GM12878 (cell line): ENCODE measurements around the gene TAS1R2. TPM values are rescaled to one million over a fixed set of nuclear protein-coding genes. Genes with fewer than 3 reads are reported as not detected.

Source experiments
- ATAC-seq: fragments of 200-7000 bp; cut with Tn5 transposase; 3 replicates; pipeline ENCODE4 v1.9.1; 2020; ENCODE audit warnings: mild to moderate bottlenecking, moderate library complexity
- BruUV-seq: library from RNA; stranded (reverse); fragments of 400-500 nt; replicated peaks from 2 replicates; lab custom pipeline; 2021; lab: Mats Ljungman, UMichigan
- CTCF ChIA-PET: fragments of 300-600 bp; sonication (Branson Sonifier 250); formaldehyde crosslinking; extraction: SDS; loops from one replicate; lab custom pipeline; 2021; ENCODE audit warnings: inconsistent platforms; lab: Yijun Ruan, JAX
- POLR2A ChIA-PET: fragments of 350-600 bp; formaldehyde crosslinking; extraction: SDS; loops from one replicate; lab custom pipeline; 2021; ENCODE audit warnings: inconsistent platforms; lab: Charles Lee
- RAD21 ChIA-PET: fragments of 300-600 bp; sonication (Branson Sonifier 250); formaldehyde crosslinking; loops from one replicate; lab custom pipeline; 2023; ENCODE audit warnings: antibody characterized with exemption; ENCODE audit not compliant: unreplicated experiment; lab: Charles Lee
- SMC1A ChIA-PET: fragments of 300-600 bp; sonication (Branson Sonifier 250); formaldehyde crosslinking; loops from one replicate; lab custom pipeline; 2023; ENCODE audit not compliant: unreplicated experiment, uncharacterized antibody; lab: Charles Lee
- DNase-seq: peaks from one replicate; pipeline ENCODE4 v3.0.0-alpha.2; 2011; ENCODE audit warnings: low read depth, low spot score
- FAIRE-seq: peaks from 3 replicates; lab custom pipeline; 2011; peaks lifted over from hg19 to GRCh38; lab: Jason Lieb, UNC
- H2AFZ ChIP-seq: 2 replicates; pipeline ENCODE4 v1.6.0; 2011; ENCODE audit warnings: low read depth, low read length, control low read depth; ENCODE audit not compliant: control insufficient read depth
- H3K27ac ChIP-seq: 2 replicates; pipeline ENCODE4 v1.5.1; 2011; ENCODE audit warnings: control low read depth; ENCODE audit not compliant: control insufficient read depth, insufficient read depth
- H3K27me3 ChIP-seq, 2 experiments: replicated peaks in 1 of 2; 2 replicates each; pipeline versions ENCODE4 v1.6.0 to v1.6.1; 2011; ENCODE audit warnings: low read length in 1 of 2; ENCODE audit not compliant: control insufficient read depth in 2 of 2, insufficient read depth in 2 of 2
- H3K36me3 ChIP-seq, 2 experiments: 2 replicates each; pipeline ENCODE4 v1.5.1; 2011; ENCODE audit warnings: low read length in 1 of 2; ENCODE audit not compliant: control insufficient read depth in 2 of 2, insufficient read depth in 2 of 2
- H3K4me1 ChIP-seq: 2 replicates; pipeline ENCODE4 v1.6.1; 2011; ENCODE audit warnings: mild to moderate bottlenecking, low read length, moderate library complexity, mixed read lengths; ENCODE audit not compliant: control insufficient read depth, insufficient read depth
- H3K4me2 ChIP-seq: 2 replicates; pipeline ENCODE4 v1.6.0; 2011; ENCODE audit warnings: control low read depth; ENCODE audit not compliant: control insufficient read depth, insufficient read depth
- H3K4me3 ChIP-seq: fragments of 200-600 bp; sonication (generic); 2 replicates; pipeline ENCODE4 v1.5.1; 2016
- H3K79me2 ChIP-seq: 2 replicates; pipeline ENCODE4 v1.6.0; 2011; ENCODE audit warnings: low read length; ENCODE audit not compliant: control insufficient read depth, insufficient read depth
- H3K9ac ChIP-seq: 2 replicates; pipeline ENCODE4 v1.8.0; 2011; ENCODE audit warnings: low read length, control low read depth, mixed read lengths; ENCODE audit not compliant: control insufficient read depth, insufficient read depth
- H3K9me3 ChIP-seq: replicated peaks from 3 replicates; pipeline ENCODE4 v1.5.1; 2011; ENCODE audit warnings: mild to moderate bottlenecking, low read length; ENCODE audit not compliant: control insufficient read depth, insufficient read depth
- H4K20me1 ChIP-seq: 2 replicates; pipeline ENCODE4 v1.6.0; 2011; ENCODE audit not compliant: control insufficient read depth, insufficient read depth
- BCL11A ChIP-seq: IDR thresholded peaks from 2 replicates; pipeline ENCODE4 v1.6.1; 2011; ENCODE audit warnings: low read depth, low read length
- BCL3 ChIP-seq: IDR thresholded peaks from 2 replicates; pipeline ENCODE4 v1.6.1; 2011; ENCODE audit warnings: borderline replicate concordance, low read depth, mild to moderate bottlenecking, moderate library complexity, low read length; ENCODE audit not compliant: insufficient read depth, poor library complexity, severe bottlenecking
- CBX5 ChIP-seq: sonication (generic); IDR thresholded peaks from 2 replicates; pipeline ENCODE4 v1.6.1; 2016; ENCODE audit warnings: low read depth, moderate library complexity, mild to moderate bottlenecking, inconsistent platforms
- CEBPB ChIP-seq, 2 experiments: fragments of 150-350 bp in 1 of 2; IDR thresholded peaks; 2 replicates each; pipeline ENCODE4 v1.6.1; 2012 to 2014; ENCODE audit warnings: low read depth in 2 of 2, low read length in 2 of 2, borderline replicate concordance in 1 of 2, inconsistent platforms in 1 of 2
- HDAC2 ChIP-seq: fragments of 200-600 bp; sonication (generic); IDR thresholded peaks from 2 replicates; pipeline ENCODE4 v1.6.1; 2017
- HDGF ChIP-seq: fragments of 450-650 bp; IDR thresholded peaks from 2 replicates; pipeline ENCODE4 v1.6.1; 2016; ENCODE audit warnings: antibody characterized with exemption
- KAT2A ChIP-seq: conservative IDR thresholded peaks from 2 replicates; pipeline ENCODE4 v1.6.1; 2011; ENCODE audit warnings: low read depth, low read length; ENCODE audit not compliant: control insufficient read depth
- PAX8 ChIP-seq: fragments of 450-650 bp; IDR thresholded peaks from 2 replicates; pipeline ENCODE4 v1.6.1; 2017; ENCODE audit warnings: mild to moderate bottlenecking, moderate library complexity
- SUZ12 ChIP-seq: fragments of 200-600 bp; sonication (generic); IDR thresholded peaks from one replicate; pipeline ENCODE4 v1.6.1; 2018; ENCODE audit warnings: antibody characterized with exemption, mild to moderate bottlenecking; ENCODE audit not compliant: unreplicated experiment
- YBX1 ChIP-seq: fragments of 450-650 bp; IDR thresholded peaks from 2 replicates; pipeline ENCODE4 v1.6.1; 2016; ENCODE audit warnings: antibody characterized with exemption
- ZNF217 ChIP-seq: fragments of 450-650 bp; IDR thresholded peaks from 2 replicates; pipeline ENCODE4 v1.6.1; 2017; ENCODE audit warnings: antibody characterized with exemption, mild to moderate bottlenecking
- WGBS: methylation state at CpG from one replicate; pipeline ENCODE4 v1.1.6; 2016; ENCODE audit warnings: low lambda C conversion rate; ENCODE audit not compliant: insufficient replicate concordance, insufficient coverage; ENCODE audit errors: missing lambda C conversion rate; 5-methylcytosine and 5-hydroxymethylcytosine counted together
- in situ Hi-C: fragments of 300-500 bp; cut with MboI; formaldehyde crosslinking; loops from 9 replicates; pipeline ENCODE4 v1.14.3; 2018; ENCODE audit warnings: mixed read lengths
- intact Hi-C: fragments of 100-400 bp; cut with micrococcal nuclease; formaldehyde crosslinking; loops from one replicate; pipeline ENCODE4 v1.14.2; 2022; ENCODE audit not compliant: unreplicated experiment
- polyA plus RNA-seq, 11 experiments: library from polyadenylated mRNA; depleted of rRNA in 4 of 11; unstranded in 6 of 11; stranded (reverse) in 5 of 11; fragments of >200 nt; fragmentation: Nextera tagmentation in 4 of 11; fragmentation: Illumina TruSeq in 1 of 11; extraction: Ambion mirVana in 4 of 11; extraction: Trizol in 1 of 11; gene quantifications; 1 replicate in 1 of 11; 2 replicates in 10 of 11; pipeline versions ENCODE4 v1.2.1 to v1.2.3, GENCODE V29; 2011 to 2016; ENCODE audit warnings: inconsistent platforms in 2 of 11, missing spikeins in 2 of 11, low read depth in 1 of 11
- total RNA-seq, 4 experiments: library from RNA; depleted of rRNA in 3 of 4; stranded (reverse); fragments of >200 nt in 3 of 4; fragmentation: Illumina TruSeq in 1 of 4; extraction: Trizol in 1 of 4; gene quantifications; 2 replicates each; pipeline versions ENCODE4 v1.2.1 to v1.2.3, GENCODE V29; 2013 to 2021
- TF ChIP-seq, protein P1 (sequence below): fragments of 450-650 bp; IDR thresholded peaks from 2 replicates; pipeline ENCODE4 v1.6.1; 2018; ENCODE audit warnings: borderline replicate concordance, mild to moderate bottlenecking; ENCODE audit not compliant: partially characterized antibody
- TF ChIP-seq, protein P2 (sequence below): fragments of 450-650 bp; IDR thresholded peaks from 2 replicates; pipeline ENCODE4 v1.6.1; 2017; ENCODE audit warnings: borderline replicate concordance
- TF ChIP-seq, protein P3 (sequence below): fragments of 150-350 bp; IDR thresholded peaks from 2 replicates; pipeline ENCODE4 v1.6.1; 2014; ENCODE audit warnings: mild to moderate bottlenecking, low read depth, low read length
- TF ChIP-seq, protein P4 (sequence below): fragments of 450-650 bp; IDR thresholded peaks from 2 replicates; pipeline ENCODE4 v1.6.1; 2017; ENCODE audit warnings: antibody characterized with exemption, mild to moderate bottlenecking, moderate library complexity

Gene TAS1R2
- total and polyA plus RNA-seq, 10 of the 15 experiments (the other 5 are each of a cell fraction or from before 2014, with no cell fraction given) = not detected

DNA sequence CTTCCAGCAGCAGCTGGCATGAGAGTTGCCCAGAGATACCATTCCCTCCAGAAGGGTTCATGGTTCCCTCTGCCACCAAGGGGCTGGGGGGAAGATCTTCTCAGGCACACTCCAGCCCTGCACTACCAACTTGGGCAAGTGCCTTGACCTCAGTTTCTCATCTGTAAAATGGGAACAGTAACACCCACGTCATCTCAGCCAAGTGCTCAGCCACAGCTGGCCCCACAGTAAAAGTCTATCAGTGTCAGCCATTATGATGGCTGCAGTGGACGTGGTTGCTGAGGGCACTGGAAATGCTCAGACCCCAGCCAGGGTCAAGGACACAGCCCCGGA lies 16.3 kb upstream of the TAS1R2 start:
- FAIRE-seq = no peak

More for the DNA sequence above, 16.3 kb upstream of the TAS1R2 start:
- 32% methylated on average over 3 of the region's 3 CpGs for WGBS
- no peaks in the 10 kb centered on the region for H3K9me3 ChIP-seq
- TF ChIP-seq KAT2A (no peak), HDGF (no peak), BCL11A (no peak), CBX5 (no peak), ZNF217 (no peak), HDAC2 (no peak), PAX8 (no peak), CEBPB (IDR thresholded peaks at IDR 0.05; ENCODE audit: borderline replicate concordance in 1 of 2, low read depth in 2 of 2, low read length in 2 of 2) (no peak), BCL3 (no peak), SUZ12 (no peak), YBX1 (no peak)
- TF ChIP-seq, protein P1, sequence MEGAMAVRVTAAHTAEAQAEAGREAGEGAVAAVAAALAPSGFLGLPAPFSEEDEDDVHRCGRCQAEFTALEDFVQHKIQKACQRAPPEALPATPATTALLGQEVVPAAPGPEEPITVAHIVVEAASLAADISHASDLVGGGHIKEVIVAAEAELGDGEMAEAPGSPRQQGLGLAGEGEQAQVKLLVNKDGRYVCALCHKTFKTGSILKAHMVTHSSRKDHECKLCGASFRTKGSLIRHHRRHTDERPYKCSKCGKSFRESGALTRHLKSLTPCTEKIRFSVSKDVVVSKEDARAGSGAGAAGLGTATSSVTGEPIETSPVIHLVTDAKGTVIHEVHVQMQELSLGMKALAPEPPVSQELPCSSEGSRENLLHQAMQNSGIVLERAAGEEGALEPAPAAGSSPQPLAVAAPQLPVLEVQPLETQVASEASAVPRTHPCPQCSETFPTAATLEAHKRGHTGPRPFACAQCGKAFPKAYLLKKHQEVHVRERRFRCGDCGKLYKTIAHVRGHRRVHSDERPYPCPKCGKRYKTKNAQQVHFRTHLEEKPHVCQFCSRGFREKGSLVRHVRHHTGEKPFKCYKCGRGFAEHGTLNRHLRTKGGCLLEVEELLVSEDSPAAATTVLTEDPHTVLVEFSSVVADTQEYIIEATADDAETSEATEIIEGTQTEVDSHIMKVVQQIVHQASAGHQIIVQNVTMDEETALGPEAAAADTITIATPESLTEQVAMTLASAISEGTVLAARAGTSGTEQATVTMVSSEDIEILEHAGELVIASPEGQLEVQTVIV = no peak
- TF ChIP-seq, protein P2, sequence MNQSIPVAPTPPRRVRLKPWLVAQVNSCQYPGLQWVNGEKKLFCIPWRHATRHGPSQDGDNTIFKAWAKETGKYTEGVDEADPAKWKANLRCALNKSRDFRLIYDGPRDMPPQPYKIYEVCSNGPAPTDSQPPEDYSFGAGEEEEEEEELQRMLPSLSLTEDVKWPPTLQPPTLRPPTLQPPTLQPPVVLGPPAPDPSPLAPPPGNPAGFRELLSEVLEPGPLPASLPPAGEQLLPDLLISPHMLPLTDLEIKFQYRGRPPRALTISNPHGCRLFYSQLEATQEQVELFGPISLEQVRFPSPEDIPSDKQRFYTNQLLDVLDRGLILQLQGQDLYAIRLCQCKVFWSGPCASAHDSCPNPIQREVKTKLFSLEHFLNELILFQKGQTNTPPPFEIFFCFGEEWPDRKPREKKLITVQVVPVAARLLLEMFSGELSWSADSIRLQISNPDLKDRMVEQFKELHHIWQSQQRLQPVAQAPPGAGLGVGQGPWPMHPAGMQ = no peak
- TF ChIP-seq, protein P3, sequence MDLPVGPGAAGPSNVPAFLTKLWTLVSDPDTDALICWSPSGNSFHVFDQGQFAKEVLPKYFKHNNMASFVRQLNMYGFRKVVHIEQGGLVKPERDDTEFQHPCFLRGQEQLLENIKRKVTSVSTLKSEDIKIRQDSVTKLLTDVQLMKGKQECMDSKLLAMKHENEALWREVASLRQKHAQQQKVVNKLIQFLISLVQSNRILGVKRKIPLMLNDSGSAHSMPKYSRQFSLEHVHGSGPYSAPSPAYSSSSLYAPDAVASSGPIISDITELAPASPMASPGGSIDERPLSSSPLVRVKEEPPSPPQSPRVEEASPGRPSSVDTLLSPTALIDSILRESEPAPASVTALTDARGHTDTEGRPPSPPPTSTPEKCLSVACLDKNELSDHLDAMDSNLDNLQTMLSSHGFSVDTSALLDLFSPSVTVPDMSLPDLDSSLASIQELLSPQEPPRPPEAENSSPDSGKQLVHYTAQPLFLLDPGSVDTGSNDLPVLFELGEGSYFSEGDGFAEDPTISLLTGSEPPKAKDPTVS = no peak
- TF ChIP-seq, protein P4, sequence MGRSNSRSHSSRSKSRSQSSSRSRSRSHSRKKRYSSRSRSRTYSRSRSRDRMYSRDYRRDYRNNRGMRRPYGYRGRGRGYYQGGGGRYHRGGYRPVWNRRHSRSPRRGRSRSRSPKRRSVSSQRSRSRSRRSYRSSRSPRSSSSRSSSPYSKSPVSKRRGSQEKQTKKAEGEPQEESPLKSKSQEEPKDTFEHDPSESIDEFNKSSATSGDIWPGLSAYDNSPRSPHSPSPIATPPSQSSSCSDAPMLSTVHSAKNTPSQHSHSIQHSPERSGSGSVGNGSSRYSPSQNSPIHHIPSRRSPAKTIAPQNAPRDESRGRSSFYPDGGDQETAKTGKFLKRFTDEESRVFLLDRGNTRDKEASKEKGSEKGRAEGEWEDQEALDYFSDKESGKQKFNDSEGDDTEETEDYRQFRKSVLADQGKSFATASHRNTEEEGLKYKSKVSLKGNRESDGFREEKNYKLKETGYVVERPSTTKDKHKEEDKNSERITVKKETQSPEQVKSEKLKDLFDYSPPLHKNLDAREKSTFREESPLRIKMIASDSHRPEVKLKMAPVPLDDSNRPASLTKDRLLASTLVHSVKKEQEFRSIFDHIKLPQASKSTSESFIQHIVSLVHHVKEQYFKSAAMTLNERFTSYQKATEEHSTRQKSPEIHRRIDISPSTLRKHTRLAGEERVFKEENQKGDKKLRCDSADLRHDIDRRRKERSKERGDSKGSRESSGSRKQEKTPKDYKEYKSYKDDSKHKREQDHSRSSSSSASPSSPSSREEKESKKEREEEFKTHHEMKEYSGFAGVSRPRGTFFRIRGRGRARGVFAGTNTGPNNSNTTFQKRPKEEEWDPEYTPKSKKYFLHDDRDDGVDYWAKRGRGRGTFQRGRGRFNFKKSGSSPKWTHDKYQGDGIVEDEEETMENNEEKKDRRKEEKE = no peak
- TF ChIP-seq, all 136 proteins: peak for 0
- intact Hi-C loops (loop anchor here (5.0 kb wide), 1 partner anchor 278 kb away; no protein-coding TSS in a partner anchor), in situ Hi-C loops (no loop called here)
- BruUV-seq = no TSS peak
- no peak overlapping the region for H3K4me3 ChIP-seq
- H3K36me3 ChIP-seq = no peaks in the 10 kb centered on the region
- no peaks in the 10 kb centered on the region for H3K79me2 ChIP-seq
- DNase-seq (no peak), ATAC-seq (no peak)
- no peak overlapping the region for H3K9ac ChIP-seq
- H3K4me1 ChIP-seq = no peaks in the 10 kb centered on the region
- no peak overlapping the region for H3K4me2 ChIP-seq
- RAD21 ChIA-PET = interaction anchor here (0.5 kb wide), 1 partner anchor 314 kb away, joined by 3 read pairs; no protein-coding TSS in a partner anchor
- no peak overlapping the region for H2AFZ ChIP-seq
- POLR2A ChIA-PET = no interaction called here
- CTCF ChIA-PET = interaction anchor here (0.6 to 3.5 kb wide), 10 partner anchors 8 to 456 kb away, joined by 3 to 14 read pairs (median 3); partner anchors contain the start of gene ALDH4A1
- no peaks in the 10 kb centered on the region for H3K27me3 ChIP-seq
- SMC1A ChIA-PET = no interaction called here
- H3K27ac ChIP-seq = no peak overlapping the region
- H4K20me1 ChIP-seq = no peaks in the 10 kb centered on the region; the same call in 1 of the 2 replicates
